Erythroblast (primary cell): ENCODE measurements around the gene SLC38A8.

Experiments
- GATA1 ChIP-seq: IDR thresholded peaks from 2 replicates; pipeline ENCODE4 v1.6.1; 2011; ENCODE audit warnings: low read depth, mild to moderate bottlenecking, control low read depth, low read length, moderate library complexity
- POLR2A ChIP-seq: IDR thresholded peaks from 2 replicates; pipeline ENCODE4 v1.6.1; 2011; ENCODE audit warnings: mild to moderate bottlenecking, low read length

- TF ChIP-seq POLR2A: no peak
- TF ChIP-seq GATA1: no peak
These were observed 15.0 kb downstream of the SLC38A8 start for GRCh38 chr16:84027625-84028024.
